ENCODE measurements around the gene METTL5. TPM values are rescaled to one million over a fixed set of nuclear protein-coding genes. Genes with fewer than 3 reads are reported as not detected.
"Not testable (repeated sequence)": the region's sequence is repeated elsewhere in the genome, so short reads cannot be mapped to it uniquely, and the experiment has no call there.

Gene METTL5
- total RNA-seq (10 to 100 TPM; 29.2 to 32.5 TPM), polyA plus RNA-seq (10 to 100 TPM; 33.5 to 59.0 TPM)
- long read RNA-seq, donor 1, transcript METTL5-203 (8 exons, 800 nt): major isoform, 13 of 39 reads
- long read RNA-seq, donor 1, transcript METTL5-201 (7 exons, 1,010 nt): minor isoform, 12 of 39 reads
- long read RNA-seq, donor 1, transcript METTL5-206 (8 exons, 880 nt): major isoform, 13 of 39 reads
- long read RNA-seq, donor 1, partial matches to known transcripts: 0 of 39 reads
- long read RNA-seq, donor 1, other reads (novel, unspliced or antisense): 0 of 39 reads
- long read RNA-seq, donor 2, transcript METTL5-203 (8 exons, 800 nt): major isoform, 6 of 16 reads
- long read RNA-seq, donor 2, transcript METTL5-201 (7 exons, 1,010 nt): minor isoform, 5 of 16 reads
- long read RNA-seq, donor 2, partial matches to known transcripts: 0 of 16 reads
- long read RNA-seq, donor 2, other reads (novel, unspliced or antisense): 0 of 16 reads
- long read RNA-seq, donor 3, transcript METTL5-201 (7 exons, 1,010 nt): minor isoform, 5 of 167 reads
- long read RNA-seq, donor 3, transcript METTL5-206 (8 exons, 880 nt): major isoform, 8 of 167 reads
- long read RNA-seq, donor 3, partial matches to known transcripts: 151 of 167 reads
- long read RNA-seq, donor 3, other reads (novel, unspliced or antisense): 0 of 167 reads
- long read RNA-seq, donor 4, transcript METTL5-203 (8 exons, 800 nt): major isoform, 8 of 16 reads
- long read RNA-seq, donor 4, partial matches to known transcripts: 0 of 16 reads
- long read RNA-seq, donor 4, other reads (novel, unspliced or antisense): 0 of 16 reads
- long read RNA-seq, donor 5, transcript METTL5-201 (7 exons, 1,010 nt): minor isoform, 11 of 35 reads
- long read RNA-seq, donor 5, transcript METTL5-206 (8 exons, 880 nt): major isoform, 15 of 35 reads
- long read RNA-seq, donor 5, transcript METTL5-203 (8 exons, 800 nt): minor isoform, 7 of 35 reads
- long read RNA-seq, donor 5, partial matches to known transcripts: 0 of 35 reads
- long read RNA-seq, donor 5, other reads (novel, unspliced or antisense): 0 of 35 reads

- peak within 1 kb of the TSS; percentile 78 for H3K4me3 ChIP-seq
- peak within 1 kb of the TSS; percentile 91 to 93 for H3K27ac ChIP-seq (ENCODE audit: low read depth in 1 of 2, low read length in 1 of 2)
- WGBS, 2 donors: 2% methylated on average over 61 of the region's 61 CpGs
- peaks cover 0 to 8% (median 4%) of the 10 kb centered on the region in 5 donors for H3K4me1 ChIP-seq (ENCODE audit: control insufficient read depth in 5 of 5, insufficient read depth in 5 of 5, low read length in 5 of 5)
- TF ChIP-seq CTCF (IDR thresholded peaks at IDR 0.05; ENCODE audit: control extremely low read depth, extremely low read depth): peak; percentile 96
- H3K9me3 ChIP-seq (ENCODE audit: control insufficient read depth in 4 of 4, insufficient read depth in 3 of 4, low read length in 3 of 4): no peaks in the 10 kb centered on the region
- peaks cover 0 to 2% (median 0%) of the 10 kb centered on the region in 4 donors for H3K36me3 ChIP-seq (ENCODE audit: control insufficient read depth in 4 of 4, insufficient read depth in 4 of 4, low read length in 4 of 4)
- ATAC-seq (ENCODE audit: insufficient read depth, low FRiP score) (peak; percentile 89), DNase-seq (peak; percentile 80 to 91 (median 86))
- H3K9ac ChIP-seq (ENCODE audit: insufficient read depth in 1 of 2, low read length in 2 of 2): peak within 1 kb of the TSS; percentile 72 to 77
- no peaks in the 10 kb centered on the region for H3K27me3 ChIP-seq (ENCODE audit: control insufficient read depth in 3 of 3, insufficient read depth in 3 of 3, low read length in 2 of 3)
Measured at GRCh38 chr2:169824373-169825333, at the start of gene METTL5. TSS of gene METTL5 (minus strand) at chr2:169824905. CDS start at chr2:169824597, 308 bp downstream.

- WGBS, 2 donors: 94 to 97% methylated on average over 1 of the region's 1 CpG
- H3K9me3 ChIP-seq (ENCODE audit: control insufficient read depth in 4 of 4, insufficient read depth in 3 of 4, low read length in 3 of 4): no peaks in the 10 kb centered on the region
- peaks cover 0 to 2% (median under 1%) of the 10 kb centered on the region in 4 donors for H3K36me3 ChIP-seq (ENCODE audit: control insufficient read depth in 4 of 4, insufficient read depth in 4 of 4, low read length in 4 of 4)
- H3K4me1 ChIP-seq (ENCODE audit: control insufficient read depth in 5 of 5, insufficient read depth in 5 of 5, low read length in 5 of 5): peaks cover 0 to 11% (median 0%) of the 10 kb centered on the region in 5 donors
- no peaks in the 10 kb centered on the region for H3K27me3 ChIP-seq (ENCODE audit: control insufficient read depth in 3 of 3, insufficient read depth in 3 of 3, low read length in 2 of 3)
- DNase-seq (no peak), ATAC-seq (ENCODE audit: insufficient read depth, low FRiP score) (no peak)
- no peak overlapping the region for H3K4me3 ChIP-seq
- H3K27ac ChIP-seq (ENCODE audit: low read depth in 1 of 2, low read length in 1 of 2): no peak overlapping the region
- no peak overlapping the region for H3K9ac ChIP-seq (ENCODE audit: insufficient read depth in 1 of 2, low read length in 2 of 2)
- no peak for TF ChIP-seq CTCF (IDR thresholded peaks at IDR 0.05; ENCODE audit: control extremely low read depth, extremely low read depth)
Measured at GRCh38 chr2:169871994-169872393, 47.3 kb upstream of the METTL5 start.

GRCh38 chr2:169871369-169871768 is 46.7 kb upstream of the METTL5 start:
- H3K4me3 ChIP-seq; H3K36me3 ChIP-seq (ENCODE audit: control insufficient read depth in 4 of 4, insufficient read depth in 4 of 4, low read length in 4 of 4); H3K27ac ChIP-seq (ENCODE audit: low read depth in 1 of 2, low read length in 1 of 2); H3K9me3 ChIP-seq (ENCODE audit: control insufficient read depth in 4 of 4, insufficient read depth in 3 of 4, low read length in 3 of 4); H3K27me3 ChIP-seq (ENCODE audit: control insufficient read depth in 3 of 3, insufficient read depth in 3 of 3, low read length in 2 of 3); DNase-seq; ATAC-seq (ENCODE audit: insufficient read depth, low FRiP score); H3K9ac ChIP-seq (ENCODE audit: insufficient read depth in 1 of 2, low read length in 2 of 2): not testable (repeated sequence)
- WGBS, 2 donors: 90 to 97% methylated on average over 9 of the region's 9 CpGs
- H3K4me1 ChIP-seq (ENCODE audit: control insufficient read depth in 5 of 5, insufficient read depth in 5 of 5, low read length in 5 of 5): peaks cover 0 to 11% (median 0%) of the 10 kb centered on the region in 5 donors

Data from lung (tissue), 16 donors.